GM12875 (cell line): Measurements from ENCODE around the gene WDR17.

Experiments used
- H3K4me3 ChIP-seq: one replicate; pipeline ENCODE4 v1.5.1; 2011; ENCODE audit warnings: low read depth, low read length, control low read depth
- CTCF ChIP-seq: IDR thresholded peaks from 2 replicates; pipeline ENCODE4 v1.5.1; 2011; ENCODE audit warnings: low read depth, mild to moderate bottlenecking, control low read depth, inconsistent platforms, low read length, moderate library complexity, borderline replicate concordance; ENCODE audit not compliant: insufficient read depth

The WDR17 gene

GRCh38 chr4:176065435-176066291 is at the start of gene WDR17:
WDR17 (plus strand) TSS chr4:176065841; CDS start chr4:176111581, 45,740 bp downstream.
- H3K4me3 ChIP-seq: peak within 1 kb of the TSS; percentile 76
- no peak for TF ChIP-seq CTCF

- no peak for TF ChIP-seq CTCF
- no peak overlapping the region for H3K4me3 ChIP-seq
Measured at GRCh38 chr4:176016601-176017000, 49.0 kb upstream of the WDR17 start.

- TF ChIP-seq CTCF: no peak
Measured at GRCh38 chr4:176020481-176021085, 45.1 kb upstream of the WDR17 start.

GRCh38 chr4:176030391-176030790 is 35.2 kb upstream of the WDR17 start:
- no peak for TF ChIP-seq CTCF
- H3K4me3 ChIP-seq: no peak overlapping the region

More at GRCh38 chr4:176020481-176021085, 45.1 kb upstream of the WDR17 start:
- H3K4me3 ChIP-seq: no peak overlapping the region

GRCh38 chr4:176031922-176032321 is 33.7 kb upstream of the WDR17 start:
- TF ChIP-seq CTCF: no peak
- no peak overlapping the region for H3K4me3 ChIP-seq

- no peak overlapping the region for H3K4me3 ChIP-seq
- TF ChIP-seq CTCF: no peak
Measured at GRCh38 chr4:176032454-176032853, 33.2 kb upstream of the WDR17 start.

GRCh38 chr4:176034499-176034898 is 31.1 kb upstream of the WDR17 start:
- no peak for TF ChIP-seq CTCF
- no peak overlapping the region for H3K4me3 ChIP-seq
